ENCODE results near the gene CPB1.

Gene CPB1

DNA sequence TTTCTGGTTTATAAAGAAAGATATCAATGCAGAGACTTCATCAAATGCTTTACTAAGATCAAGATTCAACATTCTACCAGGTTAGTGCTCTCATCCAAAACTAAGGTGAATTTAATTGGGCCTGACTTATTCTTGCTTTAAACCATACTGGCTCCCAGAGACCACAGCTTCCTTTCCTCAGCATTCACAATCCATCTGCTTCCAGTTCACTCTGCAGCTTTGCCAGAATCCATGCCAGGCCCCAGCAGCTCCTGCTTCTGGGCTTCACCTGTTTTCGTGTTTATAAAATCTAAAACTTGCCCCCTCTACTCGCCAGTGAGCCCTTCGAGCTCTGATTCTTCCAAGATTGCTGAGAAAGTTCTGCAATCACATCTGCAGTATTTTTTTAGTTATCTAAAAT lies 2.3 kb downstream of the CPB1 start:
- no peak for DNase-seq

DNA sequence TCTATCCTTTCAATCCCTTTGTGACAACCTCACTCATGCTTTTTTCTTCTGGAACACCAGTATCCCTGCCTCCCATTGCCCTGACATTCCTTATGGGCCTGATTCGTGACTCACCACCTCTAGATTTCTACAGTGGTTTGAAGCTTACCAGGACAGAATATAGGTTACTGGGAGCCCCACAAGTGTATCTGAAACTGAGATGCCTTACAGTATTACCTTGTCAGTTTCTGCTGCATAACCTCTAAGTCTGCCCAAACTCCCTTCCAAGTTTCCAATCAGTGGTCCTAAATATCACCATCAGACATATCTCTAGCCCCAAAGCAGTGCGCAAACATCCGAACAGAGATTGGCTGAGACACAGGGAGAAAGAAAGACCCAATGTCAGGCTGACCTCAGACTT lies 5.6 kb downstream of the CPB1 start:
- no peak for DNase-seq

DNA sequence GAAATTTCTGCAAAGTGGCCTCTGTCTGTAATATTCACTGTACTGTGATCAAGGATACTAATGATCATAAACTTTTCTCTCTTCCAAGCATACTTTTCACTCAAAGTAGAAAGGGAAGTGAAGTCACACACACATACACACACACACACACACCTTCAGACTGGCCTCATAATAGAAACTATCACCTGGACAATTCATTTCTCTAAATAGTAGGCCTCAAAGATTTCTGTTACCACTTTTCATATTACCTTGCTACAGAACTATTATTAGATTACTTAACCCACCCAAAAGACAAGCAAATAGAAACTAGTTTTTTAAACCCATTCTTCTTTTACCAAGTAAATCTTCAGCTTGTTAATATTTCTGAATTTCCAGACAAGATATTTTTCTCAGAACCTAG lies 12.2 kb downstream of the CPB1 start:
- no peak for DNase-seq

DNA sequence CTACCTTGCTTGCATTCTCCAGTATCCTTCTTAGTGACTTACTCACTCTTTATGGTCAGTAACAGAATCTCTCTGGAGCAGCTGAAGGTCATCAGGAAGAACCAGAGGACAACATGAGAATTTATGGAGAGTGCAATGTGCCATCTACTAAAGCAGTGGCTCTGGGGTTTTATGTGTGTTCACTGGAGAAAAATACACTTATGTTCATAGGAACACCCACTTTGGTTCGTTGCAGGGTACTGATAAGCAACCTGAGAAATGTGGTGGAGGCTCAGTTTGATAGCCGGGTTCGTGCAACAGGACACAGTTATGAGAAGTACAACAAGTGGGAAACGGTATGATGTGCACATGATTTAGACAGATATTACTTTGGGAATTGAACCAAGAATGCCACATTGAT lies 12.8 kb downstream of the CPB1 start:
- no peak for DNase-seq

DNA sequence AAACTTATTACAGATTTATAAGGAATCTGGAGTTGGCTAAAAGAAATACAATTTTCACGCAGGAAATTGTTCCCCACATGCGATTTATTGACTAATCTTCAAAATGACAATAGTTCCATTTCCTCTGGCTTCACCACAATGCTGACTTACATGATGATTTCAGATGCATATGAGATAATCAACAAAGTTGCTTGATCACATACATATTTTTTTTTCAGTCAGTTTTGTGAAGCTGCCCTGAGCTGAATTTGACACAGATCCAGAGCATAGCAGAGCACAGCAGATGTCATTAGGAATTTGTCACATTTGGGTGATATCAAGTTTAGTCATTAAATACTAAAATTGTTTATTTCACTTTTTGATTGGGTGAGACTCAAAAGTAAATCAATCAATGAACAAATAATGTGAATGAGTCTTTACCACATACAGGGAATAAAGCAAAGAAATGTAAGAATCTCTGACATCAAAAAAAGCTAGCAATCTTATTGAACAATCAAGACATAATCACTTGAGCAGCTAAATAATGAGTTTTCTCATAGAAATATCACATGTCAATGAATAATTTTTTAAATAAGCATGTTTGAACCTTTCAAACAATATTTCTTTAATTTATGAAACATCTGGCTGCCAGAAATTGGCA lies 18.3 kb downstream of the CPB1 start:
- DNase-seq: no peak

DNA sequence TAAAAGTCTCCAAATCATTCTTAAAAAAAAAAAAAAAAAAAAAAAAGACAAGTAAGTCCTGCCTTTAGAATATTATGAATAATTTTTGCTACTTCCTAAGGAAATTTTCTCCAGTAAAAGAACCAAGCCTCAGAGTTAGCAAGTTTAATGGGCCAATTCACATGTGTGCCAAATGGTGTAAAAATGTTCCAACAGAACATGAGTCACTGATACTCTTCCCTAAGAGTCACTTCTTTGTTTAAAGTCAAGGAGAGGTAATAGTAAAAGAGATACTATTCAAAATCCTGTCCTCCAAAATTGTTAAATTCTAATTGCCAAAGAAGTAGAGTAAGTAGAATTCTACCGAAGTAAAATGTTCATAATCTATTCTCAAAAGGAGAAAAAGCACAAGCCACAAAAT lies 19.7 kb downstream of the CPB1 start:
- no peak for DNase-seq

DNA sequence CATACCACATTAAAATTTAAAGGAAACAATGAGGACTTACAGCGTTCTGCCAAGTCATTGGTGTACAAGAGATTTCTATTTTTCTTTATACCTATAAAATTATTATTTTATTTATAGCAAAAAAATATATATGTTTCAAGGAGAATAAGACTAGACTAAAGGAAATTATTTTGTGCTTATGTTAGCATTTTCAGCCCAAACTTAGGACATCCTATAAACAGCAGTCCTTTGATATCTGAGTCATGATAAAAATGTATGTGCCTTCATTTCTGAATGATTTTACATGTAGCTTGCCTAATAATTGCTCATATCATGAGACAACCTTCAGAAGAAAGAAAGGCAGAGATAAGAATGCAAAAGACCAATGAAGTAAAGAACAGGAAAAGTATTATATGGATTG lies 20.8 kb downstream of the CPB1 start:
- no peak for DNase-seq

DNA sequence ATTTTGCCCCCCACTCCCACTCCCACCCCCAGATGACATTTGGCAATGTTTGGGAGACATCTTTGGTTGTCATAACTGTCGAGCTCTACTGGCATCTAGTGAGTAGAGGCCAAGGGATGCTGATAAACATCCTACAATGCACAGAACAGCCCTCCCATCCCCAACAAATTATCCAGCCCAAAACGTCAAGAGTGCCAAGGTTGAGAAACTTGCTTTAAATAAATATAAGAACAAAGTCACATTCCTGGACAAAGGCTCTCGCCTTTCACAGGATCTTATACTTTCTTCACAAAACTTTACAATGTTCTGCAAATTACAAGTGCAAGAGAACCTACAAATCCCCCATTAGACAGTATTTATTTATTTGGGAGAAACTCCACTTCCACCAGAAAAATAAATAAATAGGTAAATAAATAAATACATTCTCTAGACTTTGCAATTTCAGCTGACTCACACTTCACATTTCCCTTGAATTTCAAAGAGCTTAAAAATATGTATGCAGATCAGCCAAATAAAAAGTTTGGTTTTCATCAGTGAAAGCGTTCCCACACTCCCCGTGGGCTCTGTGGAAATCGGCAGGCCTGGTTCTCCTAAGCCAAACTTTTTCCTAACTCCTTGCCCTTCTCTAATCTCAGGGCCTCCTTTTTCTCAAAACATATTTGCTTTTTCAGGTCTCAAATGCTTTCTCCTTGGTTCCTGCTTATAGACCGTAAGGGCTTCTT lies 24.8 kb downstream of the CPB1 start:
- DNase-seq: no peak

DNA sequence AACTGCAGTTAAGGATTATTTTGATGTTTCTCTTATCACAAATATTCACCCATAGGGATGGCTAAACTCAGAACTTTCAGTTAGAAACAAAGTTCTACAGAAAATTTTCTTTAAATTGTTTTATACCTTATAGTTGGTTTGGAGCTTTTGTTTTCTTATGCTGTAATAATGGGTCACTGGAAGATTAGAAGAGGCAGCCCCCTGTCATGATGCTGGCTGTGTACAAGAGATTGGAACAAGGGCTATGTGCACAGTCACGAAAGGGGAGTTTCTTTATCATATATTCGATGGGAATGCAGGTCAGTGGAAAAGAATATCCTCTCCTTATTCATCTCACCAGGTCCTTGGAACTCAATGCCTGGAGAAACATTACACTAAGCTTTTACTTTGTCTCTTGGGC lies 25.5 kb downstream of the CPB1 start:
- DNase-seq: no peak

DNA sequence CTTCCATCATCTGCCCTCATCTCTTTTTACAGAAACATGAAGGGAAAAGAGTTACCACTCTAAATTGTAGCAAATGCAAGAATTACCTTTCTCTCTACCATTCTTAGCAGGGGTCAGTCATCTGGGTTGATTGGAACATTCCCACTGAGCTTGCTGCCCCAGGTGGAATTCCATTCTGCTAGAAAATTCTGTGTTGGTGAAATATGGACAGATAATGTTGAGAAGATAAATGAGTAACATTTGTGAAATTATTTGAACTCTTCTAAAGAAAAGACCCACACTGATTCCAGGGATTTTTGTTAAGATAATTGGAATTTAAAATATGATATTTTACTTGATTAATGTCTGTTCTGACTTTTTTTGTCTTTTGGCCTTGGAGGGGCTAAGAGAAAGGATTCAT lies 26.4 kb downstream of the CPB1 start:
- no peak for DNase-seq

DNA sequence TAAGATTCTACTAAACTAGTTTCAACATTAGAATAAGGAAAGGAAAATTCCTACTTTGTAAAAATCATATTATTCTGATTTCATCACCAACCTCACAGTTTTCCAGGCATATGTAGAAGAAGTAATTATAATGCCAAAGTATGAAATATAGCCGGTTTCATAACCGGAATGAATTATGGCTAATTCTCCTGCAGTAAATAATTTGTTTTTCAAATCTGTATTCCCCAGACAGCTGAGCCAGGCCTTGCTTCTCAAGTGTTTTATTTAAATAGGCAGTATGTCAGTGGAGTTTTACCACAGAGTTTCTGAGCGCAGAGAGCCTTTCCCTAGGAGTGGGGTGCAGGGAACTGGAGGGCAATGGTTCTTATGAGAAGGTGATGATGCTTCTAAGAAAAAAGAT lies 28.8 kb downstream of the CPB1 start:
- no peak for DNase-seq

DNA sequence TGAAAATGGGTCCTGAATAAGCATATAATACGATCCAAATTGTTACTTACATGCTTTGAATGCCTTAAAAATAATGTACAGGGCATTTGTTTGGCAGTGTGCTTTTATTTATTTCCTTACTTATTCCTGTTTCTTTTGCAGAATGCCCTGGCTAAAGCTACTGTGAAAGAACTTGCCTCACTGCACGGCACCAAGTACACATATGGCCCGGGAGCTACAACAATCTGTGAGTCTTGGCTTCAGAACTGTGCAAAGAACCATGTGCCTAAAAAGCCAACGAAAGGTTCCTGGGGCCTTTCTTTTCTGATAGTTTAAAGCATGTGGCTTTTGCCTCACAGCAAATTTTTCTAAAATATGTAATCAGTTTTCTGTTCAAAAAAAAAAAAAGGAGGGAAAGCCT lies 29.7 kb downstream of the CPB1 start:
- DNase-seq: no peak

DNA sequence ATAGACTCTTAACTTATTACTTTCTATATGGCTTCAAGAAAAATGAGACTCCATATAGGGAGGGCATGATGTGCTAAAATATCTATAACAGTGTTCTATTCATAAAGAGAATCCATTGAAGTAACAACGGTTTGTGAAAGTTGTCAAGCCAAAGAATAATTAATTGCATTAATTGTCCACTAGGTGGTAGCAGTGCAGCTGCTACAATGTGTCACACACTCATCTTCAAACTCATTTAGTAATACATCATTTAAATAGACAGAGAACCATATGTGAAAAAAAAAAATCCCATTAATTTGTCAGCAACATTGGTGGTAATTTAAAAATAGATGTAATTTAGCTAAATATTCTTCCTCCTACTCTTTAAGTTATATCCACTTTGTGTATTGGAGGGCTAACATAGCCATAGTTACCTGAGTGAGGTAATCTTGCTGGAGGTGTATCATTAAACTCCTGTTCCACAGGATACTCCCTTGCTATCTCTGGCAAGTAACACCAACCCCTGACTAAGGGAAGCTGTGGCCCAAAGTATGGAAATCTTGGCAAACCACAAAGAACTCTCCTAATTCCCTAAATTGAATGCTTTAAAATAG lies 33.8 kb downstream of the CPB1 start:
- no peak for DNase-seq

DNA sequence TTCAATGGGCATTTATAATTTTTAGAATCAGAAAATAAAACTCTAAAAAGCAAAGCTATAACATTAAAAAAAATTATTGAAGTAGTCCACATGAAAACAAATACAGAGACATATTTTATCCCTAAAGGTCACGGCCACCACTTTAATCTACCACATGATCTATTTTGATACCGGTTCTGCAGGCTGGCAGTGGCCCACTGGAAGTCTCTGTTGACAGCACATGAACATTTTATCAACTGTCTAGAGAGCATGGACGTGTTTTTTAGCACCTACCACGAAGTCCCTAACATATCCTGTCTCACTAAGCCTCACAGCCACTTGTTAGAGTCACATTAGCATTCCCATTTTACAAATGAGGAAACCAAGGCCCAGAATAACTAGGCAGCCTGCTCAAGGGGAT lies 35.7 kb downstream of the CPB1 start:
- DNase-seq: no peak

DNA sequence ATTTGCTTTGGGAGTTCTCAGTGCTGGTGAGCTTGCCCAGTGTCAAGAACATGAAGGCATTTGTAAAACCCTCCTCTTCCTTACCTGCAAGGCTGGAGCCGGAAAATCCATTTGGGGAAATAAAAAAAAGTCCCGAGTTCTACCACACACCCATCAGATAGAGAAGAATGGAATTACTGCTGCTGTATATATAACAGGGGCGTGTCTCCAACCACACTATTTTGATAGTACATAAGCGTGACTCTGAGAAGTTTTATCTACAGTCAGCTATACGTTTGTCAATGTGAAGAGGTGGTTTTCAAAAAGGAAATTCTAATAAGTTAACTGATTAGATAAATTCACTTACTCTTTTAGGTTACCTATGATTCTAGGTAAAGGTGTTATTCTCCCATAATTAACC lies 36.2 kb downstream of the CPB1 start:
- DNase-seq: no peak

DNA sequence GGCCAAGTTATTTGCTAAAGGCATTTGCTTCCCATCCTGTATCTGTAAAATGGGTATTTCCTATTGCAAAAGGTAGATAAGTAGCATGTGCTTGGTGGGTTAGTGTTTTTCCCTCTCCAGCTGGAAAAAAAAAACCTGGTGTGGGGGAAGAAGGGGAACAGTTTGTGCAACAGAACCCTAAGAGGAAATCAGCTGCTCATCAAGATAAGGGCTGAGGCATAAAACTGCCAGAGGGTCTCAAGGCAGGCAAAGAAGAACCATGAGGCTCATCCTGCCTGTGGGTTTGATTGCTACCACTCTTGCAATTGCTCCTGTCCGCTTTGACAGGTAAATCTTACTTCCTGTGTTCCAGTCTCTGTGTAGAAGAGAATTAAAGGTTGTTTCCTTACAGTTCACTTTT lies 37.4 kb downstream of the CPB1 start, which contains the start of gene CPA3:
Gene CPA3, plus strand, starts transcription at position 248 of the 400 bp plus-strand sequence. Its CDS starts 12 bp downstream, at position 260.
- no peak for DNase-seq

DNA sequence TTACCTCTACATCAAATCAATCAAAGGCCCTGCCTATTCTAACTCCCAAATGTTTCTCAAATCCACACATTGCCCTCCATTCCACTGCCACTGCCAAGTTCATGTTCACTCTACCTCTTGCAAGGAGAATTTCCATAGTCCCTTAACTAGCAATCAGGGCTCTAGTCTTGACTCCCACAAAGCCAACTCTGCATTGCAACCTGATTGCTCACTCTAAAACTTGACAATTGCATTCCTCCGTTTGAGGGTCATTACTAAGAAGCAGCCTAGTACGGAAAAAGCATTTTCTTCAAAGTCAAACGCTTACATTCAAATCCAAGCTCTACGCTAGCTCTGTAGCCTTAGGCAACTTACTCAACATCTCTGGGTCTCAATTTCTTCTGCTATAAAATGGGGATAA lies 38.6 kb downstream of the CPB1 start:
- no peak for DNase-seq

DNA sequence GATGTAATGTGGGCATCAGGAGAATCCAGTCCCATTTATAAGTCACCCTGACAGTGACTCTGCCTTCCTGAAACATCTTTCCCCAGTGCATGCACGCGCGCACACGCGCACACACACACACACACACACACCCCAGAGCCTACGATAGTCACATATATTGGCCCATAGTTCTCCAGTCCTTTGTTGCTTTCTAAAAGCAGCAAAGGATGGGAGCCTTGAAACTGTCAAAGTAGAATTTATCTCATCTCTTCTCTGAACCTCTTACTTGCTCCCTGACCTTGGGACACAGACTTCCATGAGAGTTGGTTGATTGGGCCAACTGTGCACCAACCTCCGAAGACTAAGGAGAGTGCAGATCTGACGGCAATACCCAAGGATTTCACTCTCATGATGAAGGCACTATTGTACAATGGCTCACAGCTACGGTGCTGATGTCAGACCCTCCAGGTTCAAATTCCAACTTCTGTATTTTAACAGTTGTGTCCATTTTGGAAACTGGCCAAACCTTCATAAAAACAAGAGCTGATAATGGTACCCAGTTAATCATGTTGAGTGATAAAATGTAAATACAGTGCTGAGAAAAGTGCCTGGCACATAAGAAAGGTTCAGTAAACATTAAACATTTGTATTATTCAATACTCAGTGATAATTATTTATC lies 45.8 kb downstream of the CPB1 start:
- no peak for DNase-seq

DNA sequence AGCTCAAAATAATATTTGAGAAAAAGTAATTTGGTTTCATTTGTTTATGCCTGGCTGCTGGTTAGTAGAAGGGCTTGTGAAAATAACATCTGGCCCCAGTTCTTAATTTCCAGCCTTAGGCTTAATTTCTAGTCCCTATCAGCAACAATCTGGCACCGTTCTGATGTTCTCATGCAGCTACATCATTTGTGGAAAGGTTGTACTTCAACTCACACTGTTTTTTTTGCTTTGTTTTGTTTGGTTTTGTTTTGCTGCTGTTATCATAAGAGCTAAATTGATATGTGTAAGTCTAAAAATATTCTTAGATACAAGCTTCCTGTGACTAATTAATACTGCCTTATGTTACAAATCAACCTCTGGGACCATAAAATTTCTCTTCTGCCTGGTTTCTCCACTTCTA lies 46.4 kb downstream of the CPB1 start:
- DNase-seq: no peak

DNA sequence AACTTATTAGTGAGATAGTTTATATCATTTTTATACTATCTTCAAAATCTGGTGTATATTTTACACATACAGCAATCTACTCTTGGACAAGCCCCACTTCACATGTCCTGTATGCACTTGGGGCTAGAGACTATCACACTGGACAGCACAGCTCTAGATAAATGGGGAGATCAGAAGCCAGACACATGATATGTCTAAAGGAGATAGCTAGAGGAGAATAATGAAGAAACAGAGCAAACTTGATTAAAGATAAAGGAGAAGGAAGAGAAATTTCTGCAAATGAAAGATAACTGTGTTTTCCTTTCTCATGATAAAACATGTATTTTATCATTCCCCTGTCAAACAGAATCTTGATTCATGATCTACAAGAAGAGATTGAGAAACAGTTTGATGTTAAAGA lies 50.5 kb downstream of the CPB1 start:
- DNase-seq: no peak

DNA sequence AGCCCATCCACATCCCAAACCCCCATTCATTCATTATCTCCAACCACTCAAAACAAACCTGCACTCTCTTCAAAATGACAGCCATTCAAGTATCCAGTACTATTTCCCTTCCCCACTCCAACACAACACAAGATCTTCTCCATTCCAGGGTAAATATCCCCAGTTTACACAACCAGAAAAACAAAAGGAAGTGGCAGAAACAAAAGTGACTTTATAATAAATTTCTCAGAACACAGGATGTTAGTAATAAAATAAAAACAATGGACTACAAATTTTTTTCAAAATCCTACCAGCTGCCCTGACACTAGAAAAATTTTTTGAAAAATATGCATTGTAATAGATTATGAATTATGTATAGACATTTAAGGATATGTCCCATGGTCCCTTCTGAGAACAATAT lies 51.6 kb downstream of the CPB1 start:
- no peak for DNase-seq

DNA sequence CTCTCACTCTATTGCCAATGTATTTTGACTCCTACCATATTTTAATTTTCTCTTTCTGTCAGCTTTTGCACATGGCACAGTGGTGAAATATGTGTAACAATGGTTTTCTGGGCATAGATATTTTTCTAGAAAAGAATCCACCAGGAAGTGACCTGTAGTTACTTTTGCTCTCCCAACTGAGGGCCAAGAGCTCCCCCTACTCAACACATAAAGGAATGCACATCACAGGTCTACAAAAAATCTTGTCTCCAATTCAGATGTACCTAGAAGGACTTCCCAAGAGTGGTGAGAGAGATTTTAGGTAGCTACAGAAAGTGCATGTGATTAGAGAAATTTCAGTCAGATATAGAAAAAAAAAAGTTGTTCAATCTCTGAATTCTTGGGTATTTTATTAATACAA lies 53.1 kb downstream of the CPB1 start:
- no peak for DNase-seq

DNA sequence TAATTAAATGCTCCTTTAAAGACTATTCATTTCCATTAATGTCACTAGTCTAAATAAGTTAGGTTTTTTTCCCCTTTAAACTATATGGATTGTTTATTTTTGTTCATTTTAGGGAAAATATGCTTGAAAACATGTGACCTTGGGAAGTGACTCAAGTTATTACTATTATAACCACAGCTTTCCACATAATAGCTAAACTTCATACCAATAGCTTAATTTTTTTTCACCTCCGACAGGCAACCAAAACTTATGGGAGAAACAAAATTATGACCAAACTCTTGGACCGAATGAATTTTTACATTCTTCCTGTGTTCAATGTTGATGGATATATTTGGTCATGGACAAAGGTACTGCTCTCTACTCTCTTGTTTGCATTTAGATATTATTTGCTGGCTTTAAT lies 53.7 kb downstream of the CPB1 start:
- no peak for DNase-seq

DNA sequence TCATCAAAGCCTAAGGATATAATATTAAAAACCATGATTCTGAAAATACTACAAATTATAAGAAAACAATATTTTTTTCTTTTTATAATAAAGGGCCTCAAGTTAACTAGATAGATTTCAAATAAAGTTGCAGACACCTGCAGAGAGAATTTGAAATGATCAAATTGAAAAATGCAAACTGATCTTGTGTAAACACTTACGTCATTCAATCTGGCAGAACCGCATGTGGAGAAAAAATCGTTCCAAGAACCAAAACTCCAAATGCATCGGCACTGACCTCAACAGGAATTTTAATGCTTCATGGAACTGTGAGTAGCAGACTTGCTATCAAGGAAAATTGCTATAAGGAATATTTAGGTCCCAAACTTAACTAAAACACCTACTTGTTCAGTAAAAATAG lies 54.7 kb downstream of the CPB1 start:
- DNase-seq: no peak
